H1 (cell line): Measurements from ENCODE around the gene CAMTA1. TPM values are rescaled to one million over a fixed set of nuclear protein-coding genes. Genes with fewer than 3 reads are reported as not detected.

ENCODE experiments used
- CTCF ChIA-PET: fragments of 300-600 bp; sonication (Branson Sonifier 250); formaldehyde crosslinking; loops from one replicate; lab custom pipeline; 2021; ENCODE audit not compliant: partially characterized antibody; lab: Charles Lee
- POLR2A ChIA-PET: fragments of 300-600 bp; sonication (Branson Sonifier 250); formaldehyde crosslinking; loops from one replicate; lab custom pipeline; 2021; ENCODE audit warnings: inconsistent platforms; ENCODE audit not compliant: partially characterized antibody; lab: Charles Lee
- DNase-seq, 2 experiments: peaks; one replicate each; pipeline versions ENCODE4 v3.0.0 to v3.0.0-alpha.2; 2010 to 2022; ENCODE audit warnings: low spot score in 2 of 2, low read depth in 1 of 2, mixed read lengths in 1 of 2
- FAIRE-seq: peaks from 2 replicates; lab custom pipeline; 2011; peaks lifted over from hg19 to GRCh38; lab: Jason Lieb, UNC
- H2AFZ ChIP-seq: 2 replicates; pipeline ENCODE4 v1.8.1; 2012; ENCODE audit warnings: low read length, inconsistent platforms
- H2AK5ac ChIP-seq: 2 replicates; pipeline ENCODE4 v1.6.1; 2013; ENCODE audit warnings: low read depth, low read length
- H2BK120ac ChIP-seq: replicated peaks from 2 replicates; pipeline ENCODE3; 2013; ENCODE audit warnings: low read depth, low read length, inconsistent platforms
- H2BK12ac ChIP-seq: 2 replicates; pipeline ENCODE4 v1.6.1; 2013; ENCODE audit warnings: low read depth, low read length
- H2BK15ac ChIP-seq: 2 replicates; pipeline ENCODE4 v1.6.1; 2013; ENCODE audit warnings: low read length
- H2BK20ac ChIP-seq: 2 replicates; pipeline ENCODE4 v1.6.1; 2013; ENCODE audit warnings: low read length
- H2BK5ac ChIP-seq: 2 replicates; pipeline ENCODE4 v1.6.1; 2013; ENCODE audit warnings: low read depth, low read length
- H3K14ac ChIP-seq: 2 replicates; pipeline ENCODE4 v1.6.1; 2013; ENCODE audit warnings: inconsistent platforms; ENCODE audit not compliant: insufficient read length
- H3K18ac ChIP-seq: 2 replicates; pipeline ENCODE4 v1.6.1; 2013; ENCODE audit warnings: low read length; ENCODE audit errors: extremely low read depth
- H3K23ac ChIP-seq: 2 replicates; pipeline ENCODE4 v1.6.1; 2013; ENCODE audit warnings: inconsistent platforms; ENCODE audit not compliant: insufficient read length
- H3K23me2 ChIP-seq: 2 replicates; pipeline ENCODE4 v1.6.1; 2013; ENCODE audit warnings: low read depth, low read length
- H3K27ac ChIP-seq: 2 replicates; pipeline ENCODE4 v1.6.1; 2011; ENCODE audit warnings: low read depth, low read length, inconsistent platforms
- H3K27me3 ChIP-seq, 4 experiments: replicated peaks in 1 of 4; 1 replicate in 1 of 4; 2 replicates in 3 of 4; pipeline versions ENCODE4 v1.6.1 to v1.8.1; 2011 to 2013; ENCODE audit warnings: low read length in 3 of 4, mild to moderate bottlenecking in 3 of 4, inconsistent platforms in 2 of 4, mixed read lengths in 2 of 4, moderate library complexity in 1 of 4; ENCODE audit not compliant: control insufficient read depth in 3 of 4, insufficient read depth in 3 of 4; ENCODE audit errors: extremely low read depth in 1 of 4
- H3K36me3 ChIP-seq, 4 experiments: 2 replicates each; pipeline versions ENCODE4 v1.6.1 to v1.8.1; 2011 to 2013; ENCODE audit warnings: mild to moderate bottlenecking in 4 of 4, low read length in 3 of 4, moderate library complexity in 2 of 4, control low read depth in 1 of 4, inconsistent platforms in 1 of 4; ENCODE audit not compliant: insufficient read depth in 4 of 4, control insufficient read depth in 2 of 4
- H3K4ac ChIP-seq: replicated peaks from 2 replicates; pipeline ENCODE3; 2013; ENCODE audit warnings: low read length, low read depth, mixed read lengths, inconsistent platforms; ENCODE audit not compliant: insufficient read length
- H3K4me1 ChIP-seq, 4 experiments: replicated peaks in 1 of 4; 1 replicate in 1 of 4; 2 replicates in 3 of 4; pipeline versions ENCODE4 v1.6.1 to v1.8.1; 2011 to 2013; ENCODE audit warnings: low read length in 3 of 4, inconsistent platforms in 2 of 4, mixed read lengths in 1 of 4; ENCODE audit not compliant: insufficient read depth in 4 of 4, control insufficient read depth in 3 of 4
- H3K4me2 ChIP-seq, 2 experiments: 2 replicates each; pipeline versions ENCODE4 v1.6.1 to v1.8.1; 2011 to 2013; ENCODE audit warnings: low read depth in 2 of 2, low read length in 2 of 2, control low read depth in 1 of 2, inconsistent platforms in 1 of 2, mild to moderate bottlenecking in 1 of 2; ENCODE audit not compliant: insufficient read depth in 1 of 2
- H3K4me3 ChIP-seq, 4 experiments: fragments of 200-600, 300-600 bp in 1 of 4; sonication (generic), shearing (Covaris generic), sonication (Bioruptor Twin) in 1 of 4; 2 replicates each; pipeline versions ENCODE4 v1.5.1 to v1.8.1; 2011 to 2016; ENCODE audit warnings: low read length in 4 of 4, low read depth in 3 of 4, control low read depth in 2 of 4, inconsistent platforms in 2 of 4, mild to moderate bottlenecking in 2 of 4, mixed read lengths in 1 of 4, moderate library complexity in 1 of 4; ENCODE audit not compliant: insufficient read depth in 2 of 4; ENCODE audit errors: extremely low read depth in 1 of 4
- H3K56ac ChIP-seq: replicated peaks from 2 replicates; pipeline ENCODE3; 2013; ENCODE audit warnings: low read depth, mild to moderate bottlenecking, mixed read lengths, low read length, inconsistent platforms; ENCODE audit not compliant: insufficient read length
- H3K79me1 ChIP-seq: 2 replicates; pipeline ENCODE4 v1.6.1; 2013; ENCODE audit warnings: low read depth, low read length, control low read depth
- H3K79me2 ChIP-seq, 2 experiments: 2 replicates each; pipeline versions ENCODE4 v1.6.1 to v1.8.1; 2012 to 2013; ENCODE audit warnings: low read length in 2 of 2, mild to moderate bottlenecking in 2 of 2, inconsistent platforms in 1 of 2; ENCODE audit not compliant: insufficient read depth in 2 of 2, control insufficient read depth in 1 of 2
- H3K9ac ChIP-seq, 4 experiments: replicated peaks in 1 of 4; 1 replicate in 1 of 4; 2 replicates in 3 of 4; pipeline versions ENCODE4 v1.6.1 to v1.8.1; 2011 to 2013; ENCODE audit warnings: low read depth in 3 of 4, low read length in 3 of 4, control low read depth in 2 of 4, mild to moderate bottlenecking in 2 of 4, moderate library complexity in 2 of 4, inconsistent platforms in 1 of 4; ENCODE audit errors: extremely low read depth in 1 of 4
- H3K9me3 ChIP-seq, 2 experiments: 2 replicates each; pipeline versions ENCODE4 v1.6.1 to v1.8.1; 2012 to 2013; ENCODE audit warnings: mild to moderate bottlenecking in 2 of 2, moderate library complexity in 2 of 2, control low read depth in 1 of 2, inconsistent platforms in 1 of 2, low read depth in 1 of 2, low read length in 1 of 2, mixed read lengths in 1 of 2; ENCODE audit not compliant: insufficient read depth in 2 of 2
- H4K20me1 ChIP-seq, 2 experiments: replicated peaks in 1 of 2; 2 replicates each; pipeline versions ENCODE3 to v1.8.1; 2011 to 2013; ENCODE audit warnings: inconsistent platforms in 2 of 2, low read length in 2 of 2, mild to moderate bottlenecking in 1 of 2; ENCODE audit not compliant: insufficient read depth in 2 of 2, control insufficient read depth in 1 of 2
- H4K5ac ChIP-seq: 2 replicates; pipeline ENCODE4 v1.6.1; 2013; ENCODE audit warnings: low read length, low read depth, mixed read lengths, inconsistent platforms; ENCODE audit not compliant: insufficient read length
- H4K8ac ChIP-seq: 2 replicates; pipeline ENCODE4 v1.8.0; 2013; ENCODE audit warnings: mild to moderate bottlenecking, moderate library complexity, low read length, inconsistent platforms; ENCODE audit not compliant: insufficient read depth; ENCODE audit errors: extremely low read depth
- H4K91ac ChIP-seq: replicated peaks from 2 replicates; pipeline ENCODE3; 2013; ENCODE audit warnings: low read length, mixed read lengths, inconsistent platforms; ENCODE audit not compliant: insufficient read length
- CREB1 ChIP-seq: IDR thresholded peaks from 2 replicates; pipeline ENCODE4 v1.6.1; 2012; ENCODE audit warnings: inconsistent platforms
- EP300 ChIP-seq, 2 experiments: IDR thresholded peaks; 1 replicate in 1 of 2; 2 replicates in 1 of 2; pipeline ENCODE4 v1.6.1; 2011 to 2012; ENCODE audit warnings: low read depth in 2 of 2, low read length in 2 of 2, mild to moderate bottlenecking in 2 of 2, borderline replicate concordance in 1 of 2, inconsistent platforms in 1 of 2, moderate library complexity in 1 of 2
- KDM5A ChIP-seq: fragments of 200-600 bp; IDR thresholded peaks from 2 replicates; pipeline ENCODE4 v1.7.1; 2012; ENCODE audit warnings: mild to moderate bottlenecking, low read length, inconsistent platforms, mixed read lengths
- NANOG ChIP-seq: IDR thresholded peaks from 2 replicates; pipeline ENCODE4 v1.6.1; 2011; ENCODE audit warnings: low read length, low read depth, mild to moderate bottlenecking, inconsistent platforms; ENCODE audit not compliant: insufficient read depth, poor library complexity, severe bottlenecking
- RBBP5 ChIP-seq: IDR thresholded peaks from 2 replicates; pipeline ENCODE4 v1.7.1; 2012; ENCODE audit warnings: low read depth, mild to moderate bottlenecking, inconsistent platforms, low read length, moderate library complexity, borderline replicate concordance
- WGBS, 2 experiments: shearing (Covaris generic) in 1 of 2; methylation state at CpG; one replicate each; pipeline versions ENCODE4 v1.1.6 to v1.1.7; 2013 to 2015; ENCODE audit warnings: low lambda C conversion rate in 2 of 2, mixed read lengths in 2 of 2, inconsistent platforms in 1 of 2, low coverage in 1 of 2, missing lambda C conversion rate in 1 of 2; ENCODE audit not compliant: insufficient replicate concordance in 2 of 2, insufficient coverage in 1 of 2, insufficient read length in 1 of 2; ENCODE audit errors: extremely low coverage in 1 of 2, missing lambda C conversion rate in 1 of 2; 5-methylcytosine and 5-hydroxymethylcytosine counted together
- polyA plus RNA-seq, 7 experiments: library from polyadenylated mRNA; depleted of rRNA in 3 of 7; stranded (reverse) in 5 of 7; unstranded in 2 of 7; fragments of >200 nt in 5 of 7; fragments of 200-250 nt in 2 of 7; gene quantifications; 1 replicate in 5 of 7; 2 replicates in 1 of 7; 4 replicates in 1 of 7; pipeline versions ENCODE4 v1.2.1 to v1.2.3, GENCODE V29; 2011 to 2013; ENCODE audit warnings: missing spikeins in 2 of 7, mixed read lengths in 2 of 7
- total RNA-seq: library from RNA; stranded (reverse); fragmentation: NEBNext Ultra II Directional; extraction: Animal tissue kit (Norgen Biotek cat#: 25700); gene quantifications from 2 replicates; pipeline ENCODE4 v1.2.1, GENCODE V29; 2021

The CAMTA1 gene
- total and polyA plus RNA-seq, 2 of the 8 experiments (the other 6 are each of a cell fraction or from before 2014, with no cell fraction given), result 65.0 to 119 TPM

DNA sequence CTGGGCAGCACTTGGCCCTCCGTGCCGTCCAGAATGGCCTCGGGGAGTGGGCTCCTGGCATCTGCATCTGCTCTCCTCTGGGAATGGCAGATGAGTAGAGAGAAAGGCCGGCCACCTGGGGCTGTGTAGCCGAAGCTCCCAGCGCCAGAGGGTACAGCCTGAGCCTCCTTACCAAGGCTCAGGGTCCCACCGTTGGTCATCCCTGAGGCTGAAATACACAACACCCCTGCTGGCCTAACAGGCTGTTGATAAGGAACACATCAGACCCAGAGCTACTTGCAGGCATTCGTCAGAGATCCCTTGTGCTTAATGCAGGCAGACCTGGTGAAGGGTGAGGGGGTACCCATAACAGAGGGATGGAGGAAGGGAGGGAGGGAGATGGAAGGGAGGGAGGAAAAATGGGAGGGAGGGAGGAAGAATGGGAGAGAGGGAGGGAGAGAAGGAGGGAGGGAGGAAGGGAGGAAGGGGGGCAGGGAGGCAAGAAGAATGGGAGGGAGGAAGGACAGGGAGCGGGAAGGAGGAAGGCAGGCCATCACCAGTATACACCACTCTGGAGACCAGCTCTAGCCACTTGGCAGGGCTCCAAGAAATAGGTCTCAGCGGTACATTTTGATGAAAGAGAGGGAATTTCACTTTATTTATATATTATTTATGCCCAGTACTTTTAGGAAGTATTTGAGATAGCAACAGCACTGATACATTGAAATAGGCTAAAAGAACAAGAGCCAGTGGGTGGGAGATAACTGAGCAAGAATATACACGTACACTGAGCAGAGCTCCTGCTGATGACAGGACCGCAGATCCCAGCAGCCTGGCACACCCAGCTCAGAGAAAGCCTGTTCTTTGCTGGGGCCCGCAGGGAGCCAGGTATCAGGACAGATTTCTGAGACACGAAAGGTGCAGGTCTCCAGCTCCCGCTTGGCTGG is 670.8 kb downstream of the CAMTA1 start:
- Histone ChIP-seq H3K4me2 (no peak overlapping the region), H3K9ac (no peak overlapping the region), H3K56ac (no peak overlapping the region), H4K20me1 (no peaks in the 10 kb centered on the region), H4K5ac (no peak overlapping the region), H3K27ac (no peak overlapping the region), H3K9me3 (no peaks in the 10 kb centered on the region), H3K79me1 (no peaks in the 10 kb centered on the region), H2AK5ac (peak overlapping the region; percentile 32; the same call in 1 of the 2 replicates)
- FAIRE-seq, result no peak
- 82% methylated on average over 7 of the region's 15 CpGs; no CpG with 5 or more reads in 1 of the 2 experiments for WGBS, 2 experiments
- TF ChIP-seq CREB1, result no peak
- TF ChIP-seq RBBP5, result no peak
- no peak for TF ChIP-seq NANOG
- TF ChIP-seq KDM5A, result no peak
- no peak for TF ChIP-seq EP300 (IDR thresholded peaks at IDR 0.05; ENCODE audit: borderline replicate concordance in 1 of 2, low read depth in 2 of 2, low read length in 2 of 2)
- TF ChIP-seq, all 59 proteins: peak for 0
- Histone ChIP-seq H4K91ac (peak overlapping the region; percentile 89), H3K18ac (0 out of 2 replicates have a peak overlapping the region, but pooled peaks have one; percentile 63), H3K79me2 (no peaks in the 10 kb centered on the region), H2BK5ac (0 out of 2 replicates have a peak overlapping the region, but pooled peaks have one; percentile 9), H2BK15ac (0 out of 2 replicates have a peak overlapping the region, but pooled peaks have one; percentile 61), H2BK12ac (peak overlapping the region; percentile 27; the same call in 1 of the 2 replicates), H3K27me3 (no peaks in the 10 kb centered on the region), H3K4ac (no peak overlapping the region), H3K23me2 (no peaks in the 10 kb centered on the region), H3K23ac (no peak overlapping the region), H3K14ac (no peak overlapping the region), H2BK120ac (no peak overlapping the region), H3K4me3 (no peak overlapping the region), H3K36me3 (no peaks in the 10 kb centered on the region), H4K8ac (no peak overlapping the region; the same call in 1 of the 2 replicates), H2AFZ (peak overlapping the region; percentile 84), H2BK20ac (no peak overlapping the region), H3K4me1 (peaks cover 0 to 13% (median 5%) of the 10 kb centered on the region in 4 experiments; a peak in 5 of 7 replicates)
- DNase-seq, result no peak
- CTCF ChIA-PET, result interaction anchor here (0.9 to 9.9 kb wide), 7 partner anchors 16 to 297 kb away, joined by 3 to 97 read pairs (median 4); no protein-coding TSS in a partner anchor
- POLR2A ChIA-PET, result interaction anchor here (0.8 kb wide), 1 partner anchor 19 kb away, joined by 3 read pairs; no protein-coding TSS in a partner anchor
